ENCODE measurements around the gene TFDP3.
A peak's percentile ranks its signal among the peaks of the same experiment; 100 is the strongest.

TFDP3 gene

DNA sequence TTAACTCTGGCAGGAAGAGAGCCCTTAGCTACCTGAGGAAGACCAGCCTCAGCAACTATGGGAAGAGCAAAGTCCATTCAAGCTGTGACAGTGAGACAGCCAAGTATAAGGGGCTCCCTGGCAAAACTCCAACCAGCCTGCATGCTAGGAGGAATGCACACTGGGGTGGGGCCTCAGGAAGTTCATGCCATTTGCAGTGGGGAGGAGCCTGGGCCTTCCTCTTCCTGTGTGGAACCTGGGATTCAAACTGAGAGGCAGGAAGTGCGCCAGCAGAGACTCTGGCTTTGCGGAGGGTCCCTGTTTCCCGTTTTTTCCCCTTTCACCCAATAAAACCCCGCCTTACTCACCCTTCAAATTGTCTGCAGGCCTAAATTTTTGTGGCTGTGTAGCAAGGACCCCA is 33.0 kb downstream of the TFDP3 start:
- Histone ChIP-seq H3K18ac (ENCODE audit: low read length) (no peak overlapping the region), H3K56ac (ENCODE audit: low read length) (no peak overlapping the region), H3K79me2 (ENCODE audit: control insufficient read depth, insufficient read depth, low read length) (no peaks in the 10 kb centered on the region), H4K8ac (ENCODE audit: low read depth, low read length) (no peak overlapping the region), H2BK15ac (replicated peaks; ENCODE audit: low read depth) (no peak overlapping the region), H2AK5ac (ENCODE audit: low read length) (no peak overlapping the region), H2BK5ac (ENCODE audit: low read length) (no peak overlapping the region), H3K4me1 (ENCODE audit: control insufficient read depth, low read depth, low read length) (no peaks in the 10 kb centered on the region), H3K27me3 (ENCODE audit: insufficient read depth, low read length, poor library complexity) (no peaks in the 10 kb centered on the region), H2BK120ac (ENCODE audit: low read depth, low read length) (no peak overlapping the region), H3K23ac (ENCODE audit: low read length) (no peak overlapping the region), H3K4me3 (ENCODE audit: low read length) (no peak overlapping the region), H3K27ac (ENCODE audit: low read depth, low read length) (no peak overlapping the region), H3K36me3 (ENCODE audit: control insufficient read depth, insufficient read depth, low read length) (no peaks in the 10 kb centered on the region), H3K4me2 (ENCODE audit: low read length) (no peak overlapping the region), H3K9ac (ENCODE audit: low read length) (no peak overlapping the region), H3K4ac (ENCODE audit: low read depth, low read length) (no peak overlapping the region), H4K5ac (ENCODE audit: low read length) (no peak overlapping the region), H3K79me1 (ENCODE audit: low read length) (no peaks in the 10 kb centered on the region)
- WGBS (ENCODE audit: extremely low coverage, insufficient coverage, low lambda C conversion rate), result no CpG with 5 or more reads among the region's 4 CpGs
- peak; percentile 21 for DNase-seq

DNA sequence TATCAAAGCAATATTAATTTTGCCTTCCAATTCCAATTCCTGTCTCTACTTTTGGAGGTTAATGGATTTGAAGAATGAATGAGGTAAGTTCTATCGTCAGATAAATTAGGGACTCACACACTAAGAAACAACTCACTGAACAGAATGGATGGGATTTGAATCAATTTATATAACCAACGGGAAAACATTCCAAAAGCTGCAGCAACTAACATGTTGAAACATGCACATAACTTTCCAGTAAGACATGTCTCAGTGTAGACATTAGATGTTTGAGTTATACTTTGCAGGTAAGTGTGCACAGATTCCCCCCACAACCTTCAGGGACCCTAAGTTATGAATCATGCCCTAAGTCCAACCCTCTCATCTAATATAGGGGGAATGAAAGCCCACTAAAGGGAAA is 34.3 kb downstream of the TFDP3 start:
- Histone ChIP-seq H3K4me1 (ENCODE audit: control insufficient read depth, low read depth, low read length) (no peaks in the 10 kb centered on the region), H3K56ac (ENCODE audit: low read length) (no peak overlapping the region), H3K27ac (ENCODE audit: low read depth, low read length) (no peak overlapping the region), H2AK5ac (ENCODE audit: low read length) (no peak overlapping the region), H3K4me3 (ENCODE audit: low read length) (no peak overlapping the region), H3K4me2 (ENCODE audit: low read length) (no peak overlapping the region), H3K79me1 (ENCODE audit: low read length) (no peaks in the 10 kb centered on the region), H3K23ac (ENCODE audit: low read length) (no peak overlapping the region), H2BK15ac (replicated peaks; ENCODE audit: low read depth) (no peak overlapping the region), H3K9ac (ENCODE audit: low read length) (no peak overlapping the region), H3K79me2 (ENCODE audit: control insufficient read depth, insufficient read depth, low read length) (no peaks in the 10 kb centered on the region), H3K18ac (ENCODE audit: low read length) (no peak overlapping the region), H4K8ac (ENCODE audit: low read depth, low read length) (no peak overlapping the region), H4K5ac (ENCODE audit: low read length) (no peak overlapping the region), H3K27me3 (ENCODE audit: insufficient read depth, low read length, poor library complexity) (no peaks in the 10 kb centered on the region), H3K36me3 (ENCODE audit: control insufficient read depth, insufficient read depth, low read length) (no peaks in the 10 kb centered on the region), H2BK5ac (ENCODE audit: low read length) (no peak overlapping the region), H2BK120ac (ENCODE audit: low read depth, low read length) (no peak overlapping the region), H3K4ac (ENCODE audit: low read depth, low read length) (no peak overlapping the region)
- WGBS (ENCODE audit: extremely low coverage, insufficient coverage, low lambda C conversion rate), result no CpG with 5 or more reads among the region's 2 CpGs
- DNase-seq, result no peak

GRCh38 chrX:133179500-133179899 is 38.7 kb downstream of the TFDP3 start:
- Histone ChIP-seq H2BK5ac (ENCODE audit: low read length) (no peak overlapping the region), H3K79me1 (ENCODE audit: low read length) (no peaks in the 10 kb centered on the region), H3K36me3 (ENCODE audit: control insufficient read depth, insufficient read depth, low read length) (no peaks in the 10 kb centered on the region), H3K79me2 (ENCODE audit: control insufficient read depth, insufficient read depth, low read length) (no peaks in the 10 kb centered on the region), H2BK120ac (ENCODE audit: low read depth, low read length) (no peak overlapping the region), H4K8ac (ENCODE audit: low read depth, low read length) (no peak overlapping the region), H3K23ac (ENCODE audit: low read length) (no peak overlapping the region), H3K4ac (ENCODE audit: low read depth, low read length) (no peak overlapping the region), H3K18ac (ENCODE audit: low read length) (no peak overlapping the region), H4K5ac (ENCODE audit: low read length) (no peak overlapping the region), H3K4me3 (ENCODE audit: low read length) (no peak overlapping the region), H2BK15ac (replicated peaks; ENCODE audit: low read depth) (no peak overlapping the region), H3K4me1 (ENCODE audit: control insufficient read depth, low read depth, low read length) (no peaks in the 10 kb centered on the region), H3K27me3 (ENCODE audit: insufficient read depth, low read length, poor library complexity) (no peaks in the 10 kb centered on the region), H3K56ac (ENCODE audit: low read length) (no peak overlapping the region), H3K27ac (ENCODE audit: low read depth, low read length) (no peak overlapping the region), H3K4me2 (ENCODE audit: low read length) (no peak overlapping the region), H2AK5ac (ENCODE audit: low read length) (no peak overlapping the region), H3K9ac (ENCODE audit: low read length) (no peak overlapping the region)
- DNase-seq, result no peak
- no CpG with 5 or more reads among the region's 3 CpGs for WGBS (ENCODE audit: extremely low coverage, insufficient coverage, low lambda C conversion rate)

GRCh38 chrX:133177202-133177601 is 41.0 kb downstream of the TFDP3 start:
- no peak overlapping the region for H3K56ac ChIP-seq (ENCODE audit: low read length)
- H2AK5ac ChIP-seq (ENCODE audit: low read length), result no peak overlapping the region
- H4K8ac ChIP-seq (ENCODE audit: low read depth, low read length), result no peak overlapping the region
- H3K79me1 ChIP-seq (ENCODE audit: low read length), result no peaks in the 10 kb centered on the region
- H4K5ac ChIP-seq (ENCODE audit: low read length), result no peak overlapping the region
- no peaks in the 10 kb centered on the region for H3K27me3 ChIP-seq (ENCODE audit: insufficient read depth, low read length, poor library complexity)
- no peak overlapping the region for H3K4me2 ChIP-seq (ENCODE audit: low read length)
- no peak overlapping the region for H3K9ac ChIP-seq (ENCODE audit: low read length)
- H2BK5ac ChIP-seq (ENCODE audit: low read length), result no peak overlapping the region
- H3K4me3 ChIP-seq (ENCODE audit: low read length), result no peak overlapping the region
- no peak overlapping the region for H3K23ac ChIP-seq (ENCODE audit: low read length)
- no peak for DNase-seq
- H3K36me3 ChIP-seq (ENCODE audit: control insufficient read depth, insufficient read depth, low read length), result no peaks in the 10 kb centered on the region
- no peaks in the 10 kb centered on the region for H3K4me1 ChIP-seq (ENCODE audit: control insufficient read depth, low read depth, low read length)
- WGBS (ENCODE audit: extremely low coverage, insufficient coverage, low lambda C conversion rate), result no CpG with 5 or more reads among the region's 2 CpGs
- no peaks in the 10 kb centered on the region for H3K79me2 ChIP-seq (ENCODE audit: control insufficient read depth, insufficient read depth, low read length)
- no peak overlapping the region for H3K27ac ChIP-seq (ENCODE audit: low read depth, low read length)
- H2BK15ac ChIP-seq (replicated peaks; ENCODE audit: low read depth), result no peak overlapping the region
- no peak overlapping the region for H3K18ac ChIP-seq (ENCODE audit: low read length)
- no peak overlapping the region for H3K4ac ChIP-seq (ENCODE audit: low read depth, low read length)
- no peak overlapping the region for H2BK120ac ChIP-seq (ENCODE audit: low read depth, low read length)

GRCh38 chrX:133175605-133176004 is 42.5 kb downstream of the TFDP3 start:
- H3K79me2 ChIP-seq (ENCODE audit: control insufficient read depth, insufficient read depth, low read length), result no peaks in the 10 kb centered on the region
- H3K4me3 ChIP-seq (ENCODE audit: low read length), result no peak overlapping the region
- no peak overlapping the region for H2BK15ac ChIP-seq (replicated peaks; ENCODE audit: low read depth)
- H2AK5ac ChIP-seq (ENCODE audit: low read length), result no peak overlapping the region
- H4K5ac ChIP-seq (ENCODE audit: low read length), result no peak overlapping the region
- no peak overlapping the region for H3K9ac ChIP-seq (ENCODE audit: low read length)
- H2BK120ac ChIP-seq (ENCODE audit: low read depth, low read length), result no peak overlapping the region
- no peak overlapping the region for H3K27ac ChIP-seq (ENCODE audit: low read depth, low read length)
- no peak overlapping the region for H3K56ac ChIP-seq (ENCODE audit: low read length)
- H3K4ac ChIP-seq (ENCODE audit: low read depth, low read length), result no peak overlapping the region
- no peak overlapping the region for H3K4me2 ChIP-seq (ENCODE audit: low read length)
- no peaks in the 10 kb centered on the region for H3K27me3 ChIP-seq (ENCODE audit: insufficient read depth, low read length, poor library complexity)
- no peak overlapping the region for H2BK5ac ChIP-seq (ENCODE audit: low read length)
- DNase-seq, result no peak
- no peaks in the 10 kb centered on the region for H3K4me1 ChIP-seq (ENCODE audit: control insufficient read depth, low read depth, low read length)
- H3K79me1 ChIP-seq (ENCODE audit: low read length), result no peaks in the 10 kb centered on the region
- H3K23ac ChIP-seq (ENCODE audit: low read length), result no peak overlapping the region
- H3K36me3 ChIP-seq (ENCODE audit: control insufficient read depth, insufficient read depth, low read length), result no peaks in the 10 kb centered on the region
- WGBS (ENCODE audit: extremely low coverage, insufficient coverage, low lambda C conversion rate), result no CpG with 5 or more reads among the region's 2 CpGs
- H4K8ac ChIP-seq (ENCODE audit: low read depth, low read length), result no peak overlapping the region
- H3K18ac ChIP-seq (ENCODE audit: low read length), result no peak overlapping the region

GRCh38 chrX:133175162-133175561 is 43.0 kb downstream of the TFDP3 start:
- DNase-seq, result no peak
- Histone ChIP-seq H3K9ac (ENCODE audit: low read length) (no peak overlapping the region), H3K56ac (ENCODE audit: low read length) (no peak overlapping the region), H3K4ac (ENCODE audit: low read depth, low read length) (no peak overlapping the region), H3K27me3 (ENCODE audit: insufficient read depth, low read length, poor library complexity) (no peaks in the 10 kb centered on the region), H3K36me3 (ENCODE audit: control insufficient read depth, insufficient read depth, low read length) (no peaks in the 10 kb centered on the region), H2BK15ac (replicated peaks; ENCODE audit: low read depth) (no peak overlapping the region), H3K4me3 (ENCODE audit: low read length) (no peak overlapping the region), H3K4me2 (ENCODE audit: low read length) (no peak overlapping the region), H3K79me1 (ENCODE audit: low read length) (no peaks in the 10 kb centered on the region), H4K5ac (ENCODE audit: low read length) (no peak overlapping the region), H3K79me2 (ENCODE audit: control insufficient read depth, insufficient read depth, low read length) (no peaks in the 10 kb centered on the region), H3K27ac (ENCODE audit: low read depth, low read length) (no peak overlapping the region), H2BK5ac (ENCODE audit: low read length) (no peak overlapping the region), H2AK5ac (ENCODE audit: low read length) (no peak overlapping the region), H3K4me1 (ENCODE audit: control insufficient read depth, low read depth, low read length) (no peaks in the 10 kb centered on the region), H3K18ac (ENCODE audit: low read length) (no peak overlapping the region), H2BK120ac (ENCODE audit: low read depth, low read length) (no peak overlapping the region), H3K23ac (ENCODE audit: low read length) (no peak overlapping the region), H4K8ac (ENCODE audit: low read depth, low read length) (no peak overlapping the region)
- no CpG with 5 or more reads among the region's 2 CpGs for WGBS (ENCODE audit: extremely low coverage, insufficient coverage, low lambda C conversion rate)

All from mesendoderm (in vitro differentiated cells).